ENCODE data around the gene ATP13A2.

DNA sequence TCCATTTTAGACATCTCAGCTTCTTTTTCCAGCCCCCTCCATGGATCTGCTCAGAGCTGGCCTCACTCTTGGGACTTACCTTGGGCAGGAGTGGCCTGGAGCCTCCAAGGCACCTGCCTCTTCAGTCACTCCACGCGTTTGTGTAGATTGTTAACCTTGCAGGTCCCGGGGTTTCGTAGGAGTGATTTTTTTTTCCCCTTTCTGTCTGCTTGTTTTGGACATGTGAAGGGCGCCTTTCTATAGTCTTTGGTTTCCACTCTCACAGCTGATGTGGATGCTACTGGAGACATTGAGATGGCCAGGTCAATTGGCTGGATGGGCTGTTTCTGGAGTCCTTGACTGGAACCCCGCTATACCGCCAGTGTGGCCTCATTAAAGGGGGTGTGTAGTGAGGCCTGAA lies 44.1 kb upstream of the ATP13A2 start:
- TF ChIP-seq, protein P1, sequence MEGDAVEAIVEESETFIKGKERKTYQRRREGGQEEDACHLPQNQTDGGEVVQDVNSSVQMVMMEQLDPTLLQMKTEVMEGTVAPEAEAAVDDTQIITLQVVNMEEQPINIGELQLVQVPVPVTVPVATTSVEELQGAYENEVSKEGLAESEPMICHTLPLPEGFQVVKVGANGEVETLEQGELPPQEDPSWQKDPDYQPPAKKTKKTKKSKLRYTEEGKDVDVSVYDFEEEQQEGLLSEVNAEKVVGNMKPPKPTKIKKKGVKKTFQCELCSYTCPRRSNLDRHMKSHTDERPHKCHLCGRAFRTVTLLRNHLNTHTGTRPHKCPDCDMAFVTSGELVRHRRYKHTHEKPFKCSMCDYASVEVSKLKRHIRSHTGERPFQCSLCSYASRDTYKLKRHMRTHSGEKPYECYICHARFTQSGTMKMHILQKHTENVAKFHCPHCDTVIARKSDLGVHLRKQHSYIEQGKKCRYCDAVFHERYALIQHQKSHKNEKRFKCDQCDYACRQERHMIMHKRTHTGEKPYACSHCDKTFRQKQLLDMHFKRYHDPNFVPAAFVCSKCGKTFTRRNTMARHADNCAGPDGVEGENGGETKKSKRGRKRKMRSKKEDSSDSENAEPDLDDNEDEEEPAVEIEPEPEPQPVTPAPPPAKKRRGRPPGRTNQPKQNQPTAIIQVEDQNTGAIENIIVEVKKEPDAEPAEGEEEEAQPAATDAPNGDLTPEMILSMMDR (IDR thresholded peaks at IDR 0.05) = no peak
- TF ChIP-seq EZH2 (IDR thresholded peaks at IDR 0.05) = no peak

Measured in neural progenitor cell (in vitro differentiated cells).